ENCODE results near the gene RTKN. TPM values are rescaled to one million over a fixed set of nuclear protein-coding genes. Genes with fewer than 3 reads are reported as not detected.

The RTKN gene
- polyA plus RNA-seq, 1 of the 3 experiments (the other 2 are of a cell fraction): 22.6 TPM

DNA sequence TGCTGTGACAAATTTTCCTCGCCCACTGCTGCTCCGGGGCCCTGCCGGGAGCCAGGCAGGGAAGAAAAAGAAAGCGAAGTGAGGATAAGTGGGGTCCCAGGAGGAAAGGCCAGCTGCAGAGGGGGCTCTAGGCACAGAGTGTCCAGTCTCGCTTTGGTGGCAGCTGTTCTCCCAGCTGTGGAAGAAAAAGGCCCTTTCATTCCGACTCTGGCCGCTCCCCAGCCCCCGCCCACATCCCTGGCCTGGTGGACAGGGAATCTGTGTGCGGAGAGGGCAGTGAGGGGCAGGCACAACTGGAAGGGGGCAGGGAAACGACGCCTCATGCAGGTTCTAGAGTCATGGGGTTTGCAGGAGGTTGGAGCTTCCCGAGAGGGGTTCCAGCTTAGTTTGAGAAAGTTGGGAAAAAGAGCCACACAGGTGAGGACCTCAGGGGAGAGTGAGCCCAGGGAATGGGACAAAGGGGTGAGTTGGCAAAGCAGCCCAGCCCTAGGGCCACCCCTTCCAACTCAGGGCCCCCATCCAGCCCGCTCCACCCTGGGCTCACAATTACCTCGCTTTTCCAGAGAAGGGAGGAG, 1.8 kb downstream of the RTKN start:
- TF ChIP-seq RFX5 (IDR thresholded peaks at IDR 0.05; ENCODE audit: low read length) (0 out of 2 replicates have a peak, but pooled peaks have one; percentile 30), FOXM1 (IDR thresholded peaks at IDR 0.05; ENCODE audit: low read depth) (no peak), CHD2 (IDR thresholded peaks at IDR 0.05; ENCODE audit: low read length, partially characterized antibody) (peak; percentile 27), GATA2 (CRISPR knock-in tag; IDR thresholded peaks at IDR 0.05) (no peak), SIN3A (IDR thresholded peaks at IDR 0.05; ENCODE audit: borderline replicate concordance, low read depth, low read length) (0 out of 2 replicates have a peak, but pooled peaks have one; percentile 10), RAD21 (IDR thresholded peaks at IDR 0.05; ENCODE audit: low read length) (peak; percentile 10; the same call in 1 of the 2 replicates), EP300 (IDR thresholded peaks at IDR 0.05; ENCODE audit: borderline replicate concordance in 1 of 2, low read depth in 1 of 2, low read length in 1 of 2) (peak in 1 of 2 experiments; percentile 27; a peak in 1 of 4 replicates), EZH2phosphoT487 (IDR thresholded peaks at IDR 0.05; ENCODE audit: borderline replicate concordance, low read depth) (no peak), YY1 (IDR thresholded peaks at IDR 0.05; ENCODE audit: low read depth) (no peak), MXI1 (IDR thresholded peaks at IDR 0.05; ENCODE audit: low read depth, low read length) (peak; percentile 55; the same call in 1 of the 2 replicates), FOSL2 (IDR thresholded peaks at IDR 0.05; ENCODE audit: borderline replicate concordance, low read depth) (no peak), ELF1 (IDR thresholded peaks at IDR 0.05) (no peak; the same call in 1 of the 2 replicates), NRF1 (IDR thresholded peaks at IDR 0.05; ENCODE audit: low read depth, low read length) (no peak), SMC3 (IDR thresholded peaks at IDR 0.05; ENCODE audit: low read depth, low read length) (no peak), RCOR1 (IDR thresholded peaks at IDR 0.05; ENCODE audit: low read length) (no peak)
- TF ChIP-seq, protein P1, sequence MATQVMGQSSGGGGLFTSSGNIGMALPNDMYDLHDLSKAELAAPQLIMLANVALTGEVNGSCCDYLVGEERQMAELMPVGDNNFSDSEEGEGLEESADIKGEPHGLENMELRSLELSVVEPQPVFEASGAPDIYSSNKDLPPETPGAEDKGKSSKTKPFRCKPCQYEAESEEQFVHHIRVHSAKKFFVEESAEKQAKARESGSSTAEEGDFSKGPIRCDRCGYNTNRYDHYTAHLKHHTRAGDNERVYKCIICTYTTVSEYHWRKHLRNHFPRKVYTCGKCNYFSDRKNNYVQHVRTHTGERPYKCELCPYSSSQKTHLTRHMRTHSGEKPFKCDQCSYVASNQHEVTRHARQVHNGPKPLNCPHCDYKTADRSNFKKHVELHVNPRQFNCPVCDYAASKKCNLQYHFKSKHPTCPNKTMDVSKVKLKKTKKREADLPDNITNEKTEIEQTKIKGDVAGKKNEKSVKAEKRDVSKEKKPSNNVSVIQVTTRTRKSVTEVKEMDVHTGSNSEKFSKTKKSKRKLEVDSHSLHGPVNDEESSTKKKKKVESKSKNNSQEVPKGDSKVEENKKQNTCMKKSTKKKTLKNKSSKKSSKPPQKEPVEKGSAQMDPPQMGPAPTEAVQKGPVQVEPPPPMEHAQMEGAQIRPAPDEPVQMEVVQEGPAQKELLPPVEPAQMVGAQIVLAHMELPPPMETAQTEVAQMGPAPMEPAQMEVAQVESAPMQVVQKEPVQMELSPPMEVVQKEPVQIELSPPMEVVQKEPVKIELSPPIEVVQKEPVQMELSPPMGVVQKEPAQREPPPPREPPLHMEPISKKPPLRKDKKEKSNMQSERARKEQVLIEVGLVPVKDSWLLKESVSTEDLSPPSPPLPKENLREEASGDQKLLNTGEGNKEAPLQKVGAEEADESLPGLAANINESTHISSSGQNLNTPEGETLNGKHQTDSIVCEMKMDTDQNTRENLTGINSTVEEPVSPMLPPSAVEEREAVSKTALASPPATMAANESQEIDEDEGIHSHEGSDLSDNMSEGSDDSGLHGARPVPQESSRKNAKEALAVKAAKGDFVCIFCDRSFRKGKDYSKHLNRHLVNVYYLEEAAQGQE (IDR thresholded peaks at IDR 0.05; ENCODE audit: low read depth, low read length): no peak
- TF ChIP-seq, protein P2, sequence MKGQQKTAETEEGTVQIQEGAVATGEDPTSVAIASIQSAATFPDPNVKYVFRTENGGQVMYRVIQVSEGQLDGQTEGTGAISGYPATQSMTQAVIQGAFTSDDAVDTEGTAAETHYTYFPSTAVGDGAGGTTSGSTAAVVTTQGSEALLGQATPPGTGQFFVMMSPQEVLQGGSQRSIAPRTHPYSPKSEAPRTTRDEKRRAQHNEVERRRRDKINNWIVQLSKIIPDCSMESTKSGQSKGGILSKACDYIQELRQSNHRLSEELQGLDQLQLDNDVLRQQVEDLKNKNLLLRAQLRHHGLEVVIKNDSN (IDR thresholded peaks at IDR 0.05; ENCODE audit: borderline replicate concordance, low read depth): no peak
- TF ChIP-seq, protein P3, sequence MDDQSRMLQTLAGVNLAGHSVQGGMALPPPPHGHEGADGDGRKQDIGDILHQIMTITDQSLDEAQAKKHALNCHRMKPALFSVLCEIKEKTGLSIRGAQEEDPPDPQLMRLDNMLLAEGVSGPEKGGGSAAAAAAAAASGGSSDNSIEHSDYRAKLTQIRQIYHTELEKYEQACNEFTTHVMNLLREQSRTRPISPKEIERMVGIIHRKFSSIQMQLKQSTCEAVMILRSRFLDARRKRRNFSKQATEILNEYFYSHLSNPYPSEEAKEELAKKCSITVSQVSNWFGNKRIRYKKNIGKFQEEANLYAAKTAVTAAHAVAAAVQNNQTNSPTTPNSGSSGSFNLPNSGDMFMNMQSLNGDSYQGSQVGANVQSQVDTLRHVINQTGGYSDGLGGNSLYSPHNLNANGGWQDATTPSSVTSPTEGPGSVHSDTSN (IDR thresholded peaks at IDR 0.05): no peak
- TF ChIP-seq, protein P4, sequence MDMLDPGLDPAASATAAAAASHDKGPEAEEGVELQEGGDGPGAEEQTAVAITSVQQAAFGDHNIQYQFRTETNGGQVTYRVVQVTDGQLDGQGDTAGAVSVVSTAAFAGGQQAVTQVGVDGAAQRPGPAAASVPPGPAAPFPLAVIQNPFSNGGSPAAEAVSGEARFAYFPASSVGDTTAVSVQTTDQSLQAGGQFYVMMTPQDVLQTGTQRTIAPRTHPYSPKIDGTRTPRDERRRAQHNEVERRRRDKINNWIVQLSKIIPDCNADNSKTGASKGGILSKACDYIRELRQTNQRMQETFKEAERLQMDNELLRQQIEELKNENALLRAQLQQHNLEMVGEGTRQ (IDR thresholded peaks at IDR 0.05; ENCODE audit: borderline replicate concordance, low read depth, low read length): no peak
- H2AFZ ChIP-seq (ENCODE audit: low read depth): peak overlapping the region; percentile 95
- H3K79me2 ChIP-seq (ENCODE audit: insufficient read depth): peaks cover 30% of the 10 kb centered on the region
- H3K27me3 ChIP-seq (ENCODE audit: insufficient read depth): no peaks in the 10 kb centered on the region
- ChIA-PET CTCF (interaction anchor here (0.7 to 2.5 kb wide), 9 partner anchors 10 to 105 kb away, joined by 3 to 9 read pairs (median 3); partner anchors contain the start of genes INO80B and WBP1), POLR2A (interaction anchor here (0.7 to 3.0 kb wide), 13 partner anchors 8 to 75 kb away, joined by 3 to 27 read pairs (median 8); partner anchors contain the start of genes C2orf81, INO80B, MRPL53 and TLX2)
- no peaks in the 10 kb centered on the region for H3K9me3 ChIP-seq
- peak overlapping the region; percentile 77 for H3K9ac ChIP-seq
- no peaks in the 10 kb centered on the region for H3K36me3 ChIP-seq (replicated peaks in 1 of 2; ENCODE audit: control insufficient read depth in 1 of 2, insufficient read depth in 2 of 2, low read length in 1 of 2)
- no peaks in the 10 kb centered on the region for H3K9me2 ChIP-seq
- 6% methylated on average over 12 of the region's 14 CpGs for WGBS (ENCODE audit: low lambda C conversion rate)
- peak; percentile 84 for DNase-seq
- H4K20me1 ChIP-seq (ENCODE audit: insufficient read depth): no peaks in the 10 kb centered on the region
- peaks cover 6% of the 10 kb centered on the region for H3F3A ChIP-seq (replicated peaks; ENCODE audit: insufficient read depth)
- peaks cover 20 to 27% of the 10 kb centered on the region in 2 experiments; a peak in 3 of 4 replicates for H3K4me1 ChIP-seq (ENCODE audit: control insufficient read depth in 1 of 2, insufficient read depth in 2 of 2, low read depth in 1 of 2, low read length in 1 of 2)
- H3K27ac ChIP-seq (ENCODE audit: low read depth in 2 of 2, low read length in 1 of 2): peak overlapping the region; percentile 64 to 98; a peak in 3 of 4 replicates
- peak overlapping the region; percentile 97 for H3K4me2 ChIP-seq
- peak overlapping the region; percentile 73 to 75 for H3K4me3 ChIP-seq (ENCODE audit: low read depth in 2 of 2, low read length in 1 of 2)
